ENCODE measurements around the gene DYNC2H1.

DYNC2H1 gene

DNA sequence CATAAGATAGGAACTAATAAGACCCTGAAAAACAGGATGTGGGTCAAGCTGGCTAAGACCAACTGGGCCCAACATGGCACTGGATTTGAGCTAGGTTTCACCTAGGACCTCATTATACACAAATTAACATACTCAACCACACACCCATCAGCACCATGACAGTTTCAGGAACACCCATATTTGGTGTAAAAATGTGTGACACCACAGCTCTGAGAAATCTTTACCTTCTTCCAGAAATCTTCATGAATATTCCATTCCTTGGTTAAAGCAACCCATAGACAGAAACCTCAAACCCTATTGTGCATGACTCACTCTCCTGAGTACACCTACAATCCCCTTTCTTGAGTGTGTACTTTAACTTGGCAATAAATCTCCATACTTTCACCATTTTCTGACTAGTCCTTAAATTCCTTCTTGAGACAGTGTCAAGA is 378.8 kb downstream of the DYNC2H1 start:
- TF ChIP-seq CTCF (IDR thresholded peaks at IDR 0.05; ENCODE audit: borderline replicate concordance, insufficient read depth, low read depth, low read length): no peak
- H3K4me3 ChIP-seq (ENCODE audit: low read depth, low read length): no peak overlapping the region

DNA sequence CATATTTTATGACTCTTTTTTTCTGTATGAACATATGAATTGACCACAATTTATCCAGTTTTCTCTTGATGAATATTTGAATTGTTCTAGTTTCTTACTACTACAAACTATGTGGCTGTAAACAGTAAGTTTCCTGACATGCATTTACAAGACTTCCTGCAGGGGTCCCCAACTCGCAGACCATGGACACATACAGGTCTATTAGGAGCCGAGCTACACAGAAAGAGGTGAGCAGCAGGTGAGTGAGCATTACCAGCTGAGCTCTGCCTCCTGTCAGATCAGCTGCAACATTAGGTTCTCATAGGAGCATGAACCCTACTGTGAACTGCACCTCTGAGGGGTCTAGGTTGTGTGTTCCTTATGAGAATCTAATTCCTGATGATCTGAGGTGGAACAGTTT is 379.4 kb downstream of the DYNC2H1 start:
- TF ChIP-seq CTCF (IDR thresholded peaks at IDR 0.05; ENCODE audit: borderline replicate concordance, insufficient read depth, low read depth, low read length): no peak
- no peak overlapping the region for H3K4me3 ChIP-seq (ENCODE audit: low read depth, low read length)

DNA sequence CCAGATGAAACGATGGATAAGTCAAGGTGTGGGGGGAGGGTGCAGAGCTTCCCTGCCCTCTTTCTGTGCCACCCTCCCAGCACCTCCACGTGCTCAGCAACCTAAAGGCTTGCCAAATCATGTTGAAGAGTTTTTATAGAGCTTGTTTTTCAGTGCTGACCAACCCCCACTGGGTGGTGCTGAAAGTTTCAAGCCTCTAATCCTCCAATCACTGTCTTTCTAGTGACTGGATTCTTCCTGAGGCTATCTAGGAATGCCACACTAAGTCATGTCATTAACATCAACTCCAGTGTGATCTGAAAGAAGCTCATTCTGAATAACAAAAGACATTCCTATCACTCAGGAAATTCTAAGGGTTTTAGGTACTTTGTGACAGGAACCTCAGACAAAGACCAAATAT is 382.6 kb downstream of the DYNC2H1 start:
- H3K4me3 ChIP-seq (ENCODE audit: low read depth, low read length): no peak overlapping the region
- TF ChIP-seq CTCF (IDR thresholded peaks at IDR 0.05; ENCODE audit: borderline replicate concordance, insufficient read depth, low read depth, low read length): no peak

GRCh38 chr11:103494491-103494890 is 385.3 kb downstream of the DYNC2H1 start:
- H3K4me3 ChIP-seq (ENCODE audit: low read depth, low read length): no peak overlapping the region

DNA sequence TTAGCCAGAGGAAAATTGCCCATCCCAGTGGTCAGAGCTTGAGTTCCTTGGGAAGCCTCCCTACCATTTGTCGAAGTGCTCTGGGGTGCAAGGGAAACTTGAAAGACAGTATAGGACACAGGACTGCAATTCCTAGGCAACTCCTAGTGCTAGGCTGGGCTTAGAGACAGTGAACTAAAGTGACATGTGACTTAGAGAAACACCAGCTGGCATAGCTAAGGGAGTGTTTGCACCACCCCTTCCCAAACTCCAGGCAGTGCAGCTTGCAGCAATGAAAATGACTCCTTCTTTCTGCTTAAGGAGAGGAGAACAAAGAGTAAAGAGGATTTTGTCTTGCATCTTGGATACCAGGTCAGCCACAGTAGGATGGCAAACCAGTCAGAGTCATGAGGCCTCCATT is 388.0 kb downstream of the DYNC2H1 start:
- TF ChIP-seq CTCF (IDR thresholded peaks at IDR 0.05; ENCODE audit: borderline replicate concordance, insufficient read depth, low read depth, low read length): no peak

More at GRCh38 chr11:103494491-103494890, 385.3 kb downstream of the DYNC2H1 start:
- no peak for TF ChIP-seq CTCF (IDR thresholded peaks at IDR 0.05; ENCODE audit: borderline replicate concordance, insufficient read depth, low read depth, low read length)

DNA sequence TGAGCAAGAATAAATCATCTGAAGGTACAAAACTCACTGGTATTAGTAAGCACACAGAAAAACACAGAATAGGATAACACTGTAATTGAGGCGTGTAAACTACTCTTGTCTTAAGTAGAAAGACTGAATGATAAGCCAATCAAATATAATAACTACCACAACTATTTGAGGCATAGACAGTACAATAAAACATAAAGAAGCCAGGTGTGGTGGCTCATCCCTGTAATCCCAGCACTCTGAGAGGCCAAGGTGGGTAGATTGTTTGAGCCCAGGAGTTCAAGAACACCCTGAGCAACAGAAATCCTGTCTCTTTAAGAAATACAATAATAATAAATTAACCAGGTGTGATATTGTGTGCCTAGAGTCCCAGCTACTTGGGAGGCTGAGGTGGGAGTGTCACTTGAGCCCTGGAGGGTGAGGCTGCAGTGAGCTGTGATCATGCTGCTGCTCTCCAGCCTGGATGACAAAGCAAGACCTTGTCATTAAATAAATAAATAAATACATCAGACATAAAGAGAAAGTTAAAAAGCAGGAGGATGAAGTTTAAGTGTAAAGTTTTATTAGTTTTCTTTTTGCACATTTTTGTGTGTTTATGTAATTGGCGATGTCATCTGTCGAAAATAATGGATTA is 390.6 kb downstream of the DYNC2H1 start:
- H3K4me3 ChIP-seq (ENCODE audit: low read depth, low read length): no peak overlapping the region
- no peak for TF ChIP-seq CTCF (IDR thresholded peaks at IDR 0.05; ENCODE audit: borderline replicate concordance, insufficient read depth, low read depth, low read length)

More for the DNA sequence above, 388.0 kb downstream of the DYNC2H1 start:
- H3K4me3 ChIP-seq (ENCODE audit: low read depth, low read length): no peak overlapping the region

DNA sequence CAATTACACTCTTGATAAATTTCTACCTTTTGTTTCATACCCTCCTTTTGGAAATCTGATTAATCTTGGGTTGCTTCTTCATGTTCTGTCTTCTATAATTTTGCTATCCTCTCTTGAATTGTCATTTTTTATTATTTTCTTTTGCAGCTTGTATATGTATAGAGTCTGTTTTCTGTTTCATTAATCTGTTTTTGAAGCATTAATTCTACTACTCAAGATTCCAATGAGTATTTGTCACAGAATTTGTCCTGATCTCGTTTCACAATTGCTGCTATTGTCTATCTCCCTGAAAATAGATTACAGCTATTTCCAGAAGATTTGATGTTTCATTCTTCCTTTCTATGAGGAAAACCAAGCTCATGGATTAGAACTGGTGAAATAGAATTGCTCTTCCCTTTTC is 406.1 kb downstream of the DYNC2H1 start:
- no peak for TF ChIP-seq CTCF (IDR thresholded peaks at IDR 0.05; ENCODE audit: borderline replicate concordance, insufficient read depth, low read depth, low read length)
- no peak overlapping the region for H3K4me3 ChIP-seq (ENCODE audit: low read depth, low read length)

All from GM12875 (cell line).